IMR-90 (cell line): ENCODE measurements around the gene OR52B6.

Source experiments
- BHLHE40 ChIP-seq: fragments of 150-350 bp; IDR thresholded peaks from 2 replicates; pipeline ENCODE4 v1.6.1; 2016; ENCODE audit warnings: mild to moderate bottlenecking, low read depth, low read length
- CTCF ChIP-seq: conservative IDR thresholded peaks from 2 replicates; pipeline ENCODE4 v1.5.1; 2012; ENCODE audit warnings: mild to moderate bottlenecking, low read depth, low read length, improper control_type of control experiment
- MAFK ChIP-seq: IDR thresholded peaks from 2 replicates; pipeline ENCODE4 v1.6.1; 2012; ENCODE audit warnings: low read depth, low read length, improper control_type of control experiment
- POLR2A ChIP-seq: IDR thresholded peaks from 2 replicates; pipeline ENCODE4 v1.6.1; 2012; ENCODE audit warnings: mild to moderate bottlenecking, low read depth, low read length
- RAD21 ChIP-seq: IDR thresholded peaks from 2 replicates; pipeline ENCODE4 v1.6.1; 2012; ENCODE audit warnings: low read length, improper control_type of control experiment
- RCOR1 ChIP-seq: IDR thresholded peaks from 2 replicates; pipeline ENCODE4 v1.6.1; 2012; ENCODE audit warnings: mild to moderate bottlenecking, low read length, improper control_type of control experiment; ENCODE audit not compliant: insufficient replicate concordance
- RFX5 ChIP-seq: IDR thresholded peaks from 2 replicates; pipeline ENCODE4 v1.8.0; 2012; ENCODE audit warnings: low read depth, mild to moderate bottlenecking, low read length, moderate library complexity
- USF2 ChIP-seq: fragments of 150-350 bp; IDR thresholded peaks from 2 replicates; pipeline ENCODE4 v1.6.1; 2017; ENCODE audit warnings: mild to moderate bottlenecking, antibody characterized with exemption, low read length, low read depth

DNA sequence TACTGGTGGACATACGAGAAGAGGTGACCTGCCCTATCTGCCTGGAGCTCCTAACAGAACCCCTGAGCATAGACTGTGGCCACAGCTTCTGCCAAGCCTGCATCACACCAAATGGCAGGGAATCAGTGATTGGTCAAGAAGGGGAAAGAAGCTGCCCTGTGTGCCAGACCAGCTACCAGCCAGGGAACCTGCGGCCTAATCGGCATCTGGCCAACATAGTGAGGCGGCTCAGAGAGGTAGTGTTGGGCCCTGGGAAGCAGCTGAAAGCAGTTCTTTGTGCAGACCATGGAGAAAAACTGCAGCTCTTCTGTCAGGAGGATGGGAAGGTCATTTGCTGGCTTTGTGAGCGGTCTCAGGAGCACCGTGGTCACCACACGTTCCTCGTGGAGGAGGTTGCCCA is 22.6 kb downstream of the OR52B6 start:
- TF ChIP-seq CTCF: no peak
- no peak for TF ChIP-seq USF2
- no peak for TF ChIP-seq RFX5
- TF ChIP-seq RAD21: no peak
- no peak for TF ChIP-seq POLR2A
- no peak for TF ChIP-seq RCOR1
- no peak for TF ChIP-seq MAFK
- no peak for TF ChIP-seq BHLHE40
